IMR-90 (cell line): ENCODE data around the gene RPS6KA5. TPM values are rescaled to one million over a fixed set of nuclear protein-coding genes. Genes with fewer than 3 reads are reported as not detected.

ENCODE experiments used
- ATAC-seq: fragments of 200-7000 bp; cut with Tn5 transposase; 2 replicates; pipeline ENCODE4 v1.9.1; 2020; ENCODE audit warnings: low read depth, mild to moderate bottlenecking, moderate library complexity
- BruUV-seq: library from RNA; stranded (reverse); fragments of 400-500 nt; replicated peaks from 2 replicates; lab custom pipeline; 2021; lab: Mats Ljungman, UMichigan
- CTCF ChIA-PET: fragments of 300-600 bp; formaldehyde crosslinking; extraction: SDS; loops from one replicate; lab custom pipeline; 2021; ENCODE audit warnings: antibody characterized with exemption; lab: Yijun Ruan, JAX
- POLR2A ChIA-PET: fragments of 300-600 bp; sonication (Branson Sonifier 250); formaldehyde crosslinking; loops from one replicate; lab custom pipeline; 2022; ENCODE audit warnings: antibody characterized with exemption; ENCODE audit not compliant: unreplicated experiment; lab: Charles Lee
- DNase-seq: peaks from one replicate; pipeline ENCODE4 v3.0.0; 2013
- H2AFZ ChIP-seq: replicated peaks from 2 replicates; pipeline ENCODE3; 2013; ENCODE audit warnings: low read length, mild to moderate bottlenecking; ENCODE audit not compliant: poor library complexity
- H2AK5ac ChIP-seq: 2 replicates; pipeline ENCODE4 v1.6.1; 2013; ENCODE audit warnings: low read depth, low read length, inconsistent platforms
- H2AK9ac ChIP-seq: replicated peaks from 2 replicates; pipeline ENCODE3; 2013; ENCODE audit warnings: mild to moderate bottlenecking, low read depth, low read length, moderate library complexity; ENCODE audit not compliant: poor library complexity
- H2BK120ac ChIP-seq: 2 replicates; pipeline ENCODE4 v1.6.1; 2013; ENCODE audit warnings: low read depth, low read length, inconsistent platforms
- H2BK15ac ChIP-seq: 3 replicates; pipeline ENCODE4 v1.6.1; 2013; ENCODE audit warnings: low read depth, low read length, inconsistent platforms
- H2BK20ac ChIP-seq: 2 replicates; pipeline ENCODE4 v1.6.1; 2013; ENCODE audit warnings: low read depth, mild to moderate bottlenecking, inconsistent platforms, low read length, moderate library complexity
- H2BK5ac ChIP-seq: 2 replicates; pipeline ENCODE4 v1.6.1; 2013; ENCODE audit warnings: mild to moderate bottlenecking, low read depth, low read length, inconsistent platforms; ENCODE audit not compliant: poor library complexity, severe bottlenecking
- H3K14ac ChIP-seq: replicated peaks from 2 replicates; pipeline ENCODE4 v1.6.1; 2013; ENCODE audit warnings: low read depth, low read length, inconsistent platforms
- H3K18ac ChIP-seq: 2 replicates; pipeline ENCODE4 v1.6.1; 2013; ENCODE audit warnings: low read depth, low read length, control low read depth
- H3K23ac ChIP-seq: 2 replicates; pipeline ENCODE4 v1.6.1; 2013; ENCODE audit warnings: low read depth, low read length, inconsistent platforms
- H3K27ac ChIP-seq: 2 replicates; pipeline ENCODE4 v1.5.1; 2013; ENCODE audit warnings: mild to moderate bottlenecking, control low read depth, low read length; ENCODE audit not compliant: insufficient read depth
- H3K27me3 ChIP-seq: 2 replicates; pipeline ENCODE4 v1.6.1; 2013; ENCODE audit warnings: low read length; ENCODE audit not compliant: control insufficient read depth, insufficient read depth
- H3K36me3 ChIP-seq: 2 replicates; pipeline ENCODE4 v1.6.1; 2013; ENCODE audit warnings: low read length, mixed read lengths; ENCODE audit not compliant: control insufficient read depth, insufficient read depth
- H3K4ac ChIP-seq: 2 replicates; pipeline ENCODE4 v1.6.1; 2013; ENCODE audit warnings: low read depth, low read length, inconsistent platforms
- H3K4me1 ChIP-seq: 2 replicates; pipeline ENCODE4 v1.6.1; 2013; ENCODE audit warnings: low read length, mixed read lengths; ENCODE audit not compliant: control insufficient read depth, insufficient read depth
- H3K4me2 ChIP-seq: 2 replicates; pipeline ENCODE4 v1.6.1; 2013; ENCODE audit warnings: low read depth, mild to moderate bottlenecking, control low read depth, low read length, moderate library complexity
- H3K4me3 ChIP-seq: 2 replicates; pipeline ENCODE4 v1.5.1; 2013; ENCODE audit warnings: low read depth, mild to moderate bottlenecking, control low read depth, low read length, moderate library complexity; ENCODE audit not compliant: insufficient read depth
- H3K56ac ChIP-seq: 2 replicates; pipeline ENCODE4 v1.6.1; 2013; ENCODE audit warnings: low read length, inconsistent platforms; ENCODE audit not compliant: insufficient read depth; ENCODE audit errors: extremely low read depth
- H3K79me1 ChIP-seq, 2 experiments: 2 replicates each; pipeline ENCODE4 v1.6.1; 2013; ENCODE audit warnings: low read length in 2 of 2, inconsistent platforms in 1 of 2, low read depth in 1 of 2
- H3K9ac ChIP-seq: 2 replicates; pipeline ENCODE4 v1.6.1; 2013; ENCODE audit warnings: low read depth, low read length, control low read depth
- H3K9me1 ChIP-seq: 2 replicates; pipeline ENCODE4 v1.6.1; 2013; ENCODE audit warnings: low read length, inconsistent platforms; ENCODE audit not compliant: insufficient read depth
- H3K9me3 ChIP-seq: 2 replicates; pipeline ENCODE4 v1.6.1; 2013; ENCODE audit warnings: low read length; ENCODE audit not compliant: control insufficient read depth, insufficient read depth
- H4K20me1 ChIP-seq: 2 replicates; pipeline ENCODE4 v1.6.1; 2013; ENCODE audit warnings: low read length, inconsistent platforms; ENCODE audit not compliant: insufficient read depth
- H4K5ac ChIP-seq: 2 replicates; pipeline ENCODE4 v1.6.1; 2013; ENCODE audit warnings: mild to moderate bottlenecking, low read depth, low read length, control low read depth
- H4K8ac ChIP-seq, 2 experiments: 2 replicates each; pipeline ENCODE4 v1.6.1; 2013; ENCODE audit warnings: low read depth in 2 of 2, low read length in 2 of 2, control low read depth in 1 of 2, inconsistent platforms in 1 of 2
- H4K91ac ChIP-seq: 2 replicates; pipeline ENCODE4 v1.6.1; 2013; ENCODE audit warnings: low read depth, low read length, inconsistent platforms; ENCODE audit not compliant: insufficient read depth
- BHLHE40 ChIP-seq: fragments of 150-350 bp; IDR thresholded peaks from 2 replicates; pipeline ENCODE4 v1.6.1; 2016; ENCODE audit warnings: mild to moderate bottlenecking, low read depth, low read length
- CEBPB ChIP-seq: IDR thresholded peaks from 2 replicates; pipeline ENCODE4 v1.6.1; 2012; ENCODE audit warnings: low read depth, low read length, improper control_type of control experiment
- CHD1 ChIP-seq: IDR thresholded peaks from 2 replicates; pipeline ENCODE4 v1.6.1; 2012; ENCODE audit warnings: low read depth, low read length, improper control_type of control experiment
- FOS ChIP-seq: fragments of 150-350 bp; IDR thresholded peaks from 2 replicates; pipeline ENCODE4 v1.6.1; 2016; ENCODE audit warnings: low read depth, low read length
- MAFK ChIP-seq: IDR thresholded peaks from 2 replicates; pipeline ENCODE4 v1.6.1; 2012; ENCODE audit warnings: low read depth, low read length, improper control_type of control experiment
- MAZ ChIP-seq: IDR thresholded peaks from 2 replicates; pipeline ENCODE4 v1.6.1; 2012; ENCODE audit warnings: low read depth, mild to moderate bottlenecking, low read length, improper control_type of control experiment, moderate library complexity, borderline replicate concordance
- MXI1 ChIP-seq: IDR thresholded peaks from 2 replicates; pipeline ENCODE4 v1.6.1; 2012; ENCODE audit warnings: low read depth, mild to moderate bottlenecking, low read length, moderate library complexity, borderline replicate concordance
- NFE2L2 ChIP-seq: fragments of 150-350 bp; IDR thresholded peaks from 2 replicates; pipeline ENCODE4 v1.6.1; 2016; ENCODE audit warnings: low read depth, mild to moderate bottlenecking, low read length
- POLR2A ChIP-seq: IDR thresholded peaks from 2 replicates; pipeline ENCODE4 v1.6.1; 2012; ENCODE audit warnings: mild to moderate bottlenecking, low read depth, low read length
- RAD21 ChIP-seq: IDR thresholded peaks from 2 replicates; pipeline ENCODE4 v1.6.1; 2012; ENCODE audit warnings: low read length, improper control_type of control experiment
- RCOR1 ChIP-seq: IDR thresholded peaks from 2 replicates; pipeline ENCODE4 v1.6.1; 2012; ENCODE audit warnings: mild to moderate bottlenecking, low read length, improper control_type of control experiment; ENCODE audit not compliant: insufficient replicate concordance
- RFX5 ChIP-seq: IDR thresholded peaks from 2 replicates; pipeline ENCODE4 v1.8.0; 2012; ENCODE audit warnings: low read depth, mild to moderate bottlenecking, low read length, moderate library complexity
- SMC3 ChIP-seq: fragments of 150-350 bp; IDR thresholded peaks from 2 replicates; pipeline ENCODE4 v1.6.1; 2016; ENCODE audit warnings: low read depth, mild to moderate bottlenecking, antibody characterized with exemption, low read length, moderate library complexity
- WGBS, 2 experiments: methylation state at CpG; one replicate each; pipeline versions ENCODE4 v1.1.5 to v1.1.7; 2013; ENCODE audit warnings: missing lambda C conversion rate in 2 of 2; ENCODE audit not compliant: insufficient read length in 1 of 2; ENCODE audit errors: extremely low coverage in 2 of 2; 5-methylcytosine and 5-hydroxymethylcytosine counted together
- dilution Hi-C: fragments of 300-500 bp; cut with HindIII; formaldehyde crosslinking; loops from one replicate; pipeline ENCODE4 v1.14.3; 2018; ENCODE audit warnings: low sequenced_read_pairs; ENCODE audit not compliant: unreplicated experiment
- in situ Hi-C: fragments of 300-500 bp; cut with MboI; formaldehyde crosslinking; loops from 3 replicates; pipeline ENCODE4 v1.14.3; 2019; ENCODE audit warnings: low sequenced_read_pairs, inconsistent platforms, mixed read lengths
- intact Hi-C: fragments of 100-400 bp; cut with micrococcal nuclease; formaldehyde crosslinking; loops from 2 replicates; pipeline ENCODE4 v1.10.0; 2022
- polyA plus RNA-seq, 3 experiments: library from polyadenylated mRNA; depleted of rRNA; stranded (reverse); fragments of >200 nt; gene quantifications; 2 replicates each; pipeline ENCODE4 v1.2.3, GENCODE V29; 2012; ENCODE audit warnings: low replicate concordance in 1 of 3
- total RNA-seq: library from RNA; depleted of rRNA; stranded (reverse); fragments of >200 nt; gene quantifications from 2 replicates; pipeline ENCODE4 v1.2.3, GENCODE V29; 2012
- TF ChIP-seq, protein P1 (sequence below): conservative IDR thresholded peaks from 2 replicates; pipeline ENCODE4 v1.5.1; 2012; ENCODE audit warnings: mild to moderate bottlenecking, low read depth, low read length, improper control_type of control experiment
- TF ChIP-seq, protein P2 (sequence below): fragments of 150-350 bp; IDR thresholded peaks from 2 replicates; pipeline ENCODE4 v1.6.1; 2016; ENCODE audit warnings: low read depth, mild to moderate bottlenecking, low read length, moderate library complexity, borderline replicate concordance
- TF ChIP-seq, protein P3 (sequence below): fragments of 150-350 bp; IDR thresholded peaks from 2 replicates; pipeline ENCODE4 v1.6.1; 2017; ENCODE audit warnings: mild to moderate bottlenecking, antibody characterized with exemption, low read length, low read depth

Gene RPS6KA5
- total and polyA plus RNA-seq, 2 of the 4 experiments (the other 2 are of a cell fraction), result 0.36 TPM

DNA sequence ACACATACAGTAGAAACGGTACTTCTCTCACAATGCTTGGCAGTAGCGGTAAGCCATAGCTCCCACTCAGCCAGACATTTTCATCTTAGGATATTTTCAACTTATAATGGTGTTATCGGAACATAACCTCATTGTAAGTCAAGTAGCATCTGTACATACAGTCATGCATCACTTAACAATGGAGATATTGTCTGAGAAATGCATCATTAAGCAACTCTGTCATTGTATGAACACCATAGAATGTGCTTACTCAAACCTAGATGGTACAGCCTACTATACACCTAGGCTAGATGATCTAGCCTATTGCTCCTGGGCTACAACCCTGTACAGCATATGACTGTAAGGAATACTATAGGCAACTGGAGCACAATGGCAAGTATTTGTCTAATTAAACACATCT is 40.8 kb downstream of the RPS6KA5 start:
- no peak overlapping the region for H2AFZ ChIP-seq
- CTCF ChIA-PET, result interaction anchor here (0.6 to 0.8 kb wide), 2 partner anchors 8 to 12 kb away, joined by 6 read pairs; no protein-coding TSS in a partner anchor
- no peak overlapping the region for H4K8ac ChIP-seq
- H3K9me3 ChIP-seq, result no peaks in the 10 kb centered on the region
- H3K4ac ChIP-seq, result no peak overlapping the region
- DNase-seq (no peak), ATAC-seq (no peak)
- no peak overlapping the region for H3K27ac ChIP-seq
- no peak overlapping the region for H3K14ac ChIP-seq
- no peak overlapping the region for H2BK20ac ChIP-seq
- H3K36me3 ChIP-seq, result no peaks in the 10 kb centered on the region
- H4K5ac ChIP-seq, result no peak overlapping the region
- no peak overlapping the region for H2BK120ac ChIP-seq
- no peaks in the 10 kb centered on the region for H3K9me1 ChIP-seq
- no peaks in the 10 kb centered on the region for H4K20me1 ChIP-seq
- BruUV-seq, result no TSS peak
- no peak overlapping the region for H3K23ac ChIP-seq
- POLR2A ChIA-PET, result no interaction called here
- H3K4me2 ChIP-seq, result no peak overlapping the region
- no peak overlapping the region for H3K4me3 ChIP-seq
- in situ Hi-C loops (no loop called here), intact Hi-C loops (no loop called here), dilution Hi-C loops (no loop called here)
- H2AK9ac ChIP-seq, result no peak overlapping the region
- no peak overlapping the region for H2BK5ac ChIP-seq
- H2BK15ac ChIP-seq, result no peak overlapping the region
- no peaks in the 10 kb centered on the region for H3K79me1 ChIP-seq
- no CpG with 5 or more reads among the region's 3 CpGs for WGBS, 2 experiments
- no peak overlapping the region for H3K9ac ChIP-seq
- H3K18ac ChIP-seq, result no peak overlapping the region
- no peak overlapping the region for H4K91ac ChIP-seq
- H3K4me1 ChIP-seq, result no peaks in the 10 kb centered on the region
- no peaks in the 10 kb centered on the region for H3K27me3 ChIP-seq
- H2AK5ac ChIP-seq, result no peak overlapping the region
- H3K56ac ChIP-seq, result no peak overlapping the region
- TF ChIP-seq RFX5 (no peak), RAD21 (no peak), MAZ (no peak), SMC3 (no peak), CHD1 (no peak), MAFK (no peak), RCOR1 (no peak), FOS (no peak), BHLHE40 (no peak), POLR2A (no peak), MXI1 (no peak), NFE2L2 (no peak), CEBPB (no peak)
- TF ChIP-seq, protein P1, sequence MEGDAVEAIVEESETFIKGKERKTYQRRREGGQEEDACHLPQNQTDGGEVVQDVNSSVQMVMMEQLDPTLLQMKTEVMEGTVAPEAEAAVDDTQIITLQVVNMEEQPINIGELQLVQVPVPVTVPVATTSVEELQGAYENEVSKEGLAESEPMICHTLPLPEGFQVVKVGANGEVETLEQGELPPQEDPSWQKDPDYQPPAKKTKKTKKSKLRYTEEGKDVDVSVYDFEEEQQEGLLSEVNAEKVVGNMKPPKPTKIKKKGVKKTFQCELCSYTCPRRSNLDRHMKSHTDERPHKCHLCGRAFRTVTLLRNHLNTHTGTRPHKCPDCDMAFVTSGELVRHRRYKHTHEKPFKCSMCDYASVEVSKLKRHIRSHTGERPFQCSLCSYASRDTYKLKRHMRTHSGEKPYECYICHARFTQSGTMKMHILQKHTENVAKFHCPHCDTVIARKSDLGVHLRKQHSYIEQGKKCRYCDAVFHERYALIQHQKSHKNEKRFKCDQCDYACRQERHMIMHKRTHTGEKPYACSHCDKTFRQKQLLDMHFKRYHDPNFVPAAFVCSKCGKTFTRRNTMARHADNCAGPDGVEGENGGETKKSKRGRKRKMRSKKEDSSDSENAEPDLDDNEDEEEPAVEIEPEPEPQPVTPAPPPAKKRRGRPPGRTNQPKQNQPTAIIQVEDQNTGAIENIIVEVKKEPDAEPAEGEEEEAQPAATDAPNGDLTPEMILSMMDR, result no peak
- TF ChIP-seq, protein P2, sequence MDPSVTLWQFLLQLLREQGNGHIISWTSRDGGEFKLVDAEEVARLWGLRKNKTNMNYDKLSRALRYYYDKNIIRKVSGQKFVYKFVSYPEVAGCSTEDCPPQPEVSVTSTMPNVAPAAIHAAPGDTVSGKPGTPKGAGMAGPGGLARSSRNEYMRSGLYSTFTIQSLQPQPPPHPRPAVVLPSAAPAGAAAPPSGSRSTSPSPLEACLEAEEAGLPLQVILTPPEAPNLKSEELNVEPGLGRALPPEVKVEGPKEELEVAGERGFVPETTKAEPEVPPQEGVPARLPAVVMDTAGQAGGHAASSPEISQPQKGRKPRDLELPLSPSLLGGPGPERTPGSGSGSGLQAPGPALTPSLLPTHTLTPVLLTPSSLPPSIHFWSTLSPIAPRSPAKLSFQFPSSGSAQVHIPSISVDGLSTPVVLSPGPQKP, result no peak
- TF ChIP-seq, protein P3, sequence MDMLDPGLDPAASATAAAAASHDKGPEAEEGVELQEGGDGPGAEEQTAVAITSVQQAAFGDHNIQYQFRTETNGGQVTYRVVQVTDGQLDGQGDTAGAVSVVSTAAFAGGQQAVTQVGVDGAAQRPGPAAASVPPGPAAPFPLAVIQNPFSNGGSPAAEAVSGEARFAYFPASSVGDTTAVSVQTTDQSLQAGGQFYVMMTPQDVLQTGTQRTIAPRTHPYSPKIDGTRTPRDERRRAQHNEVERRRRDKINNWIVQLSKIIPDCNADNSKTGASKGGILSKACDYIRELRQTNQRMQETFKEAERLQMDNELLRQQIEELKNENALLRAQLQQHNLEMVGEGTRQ, result no peak
